Measurements from ENCODE around the gene BCAR1. TPM values are rescaled to one million over a fixed set of nuclear protein-coding genes. Genes with fewer than 3 reads are reported as not detected.

Gene BCAR1
- total RNA-seq, 4 donors from 2014 or later = 26.5 to 39.2 (median 30.9) TPM

DNA sequence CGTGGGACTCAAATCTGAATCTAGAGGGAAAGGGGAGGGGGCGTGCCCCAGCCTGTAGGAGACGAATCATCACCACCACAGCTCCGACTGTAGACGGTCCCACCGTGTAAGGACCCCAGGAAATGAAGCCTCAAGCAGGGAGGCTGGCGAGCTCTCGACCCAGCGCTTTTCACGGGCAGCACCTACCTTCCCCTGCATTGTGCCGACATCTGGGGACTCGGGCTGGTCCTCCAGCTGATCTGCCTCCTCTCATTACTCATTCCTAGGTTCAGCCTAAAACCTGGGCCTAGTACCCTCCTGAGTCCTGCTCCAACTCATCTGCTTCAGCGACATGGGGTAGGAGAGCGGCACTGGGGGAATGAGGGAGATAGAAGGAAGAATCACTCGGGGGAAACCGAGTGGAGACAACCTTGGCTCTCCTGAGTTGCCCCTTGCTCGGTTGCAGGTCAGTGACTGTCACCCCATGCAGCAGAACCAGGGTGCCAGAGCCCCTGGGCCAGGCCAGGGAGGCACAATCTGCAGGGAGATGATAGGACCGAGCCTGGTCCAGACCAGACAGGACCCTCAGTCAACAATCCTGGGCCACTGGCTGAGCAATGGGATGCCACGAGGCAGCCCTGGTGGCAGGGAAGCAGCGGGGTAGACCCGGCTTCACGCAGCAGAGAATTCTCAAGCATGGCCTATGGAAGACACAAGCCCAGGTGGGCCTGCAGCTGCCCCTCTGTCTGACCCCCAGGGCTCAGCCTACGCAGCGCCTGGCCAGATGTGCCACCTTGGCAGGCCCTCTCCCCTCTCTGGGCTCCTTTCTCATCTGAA is 833 bp upstream of the BCAR1 start:
- H3K27ac ChIP-seq = peak overlapping the region; percentile 90
- H3K4me1 ChIP-seq = peaks cover 93% of the 10 kb centered on the region
- DNase-seq (ENCODE audit: low spot score in 2 of 2) = no peak
- TF ChIP-seq POLR2AphosphoS5 (IDR thresholded peaks at IDR 0.05) (no peak), POLR2A (IDR thresholded peaks at IDR 0.05) (no peak), EP300 (IDR thresholded peaks at IDR 0.05) (no peak)
- TF ChIP-seq, protein P1, sequence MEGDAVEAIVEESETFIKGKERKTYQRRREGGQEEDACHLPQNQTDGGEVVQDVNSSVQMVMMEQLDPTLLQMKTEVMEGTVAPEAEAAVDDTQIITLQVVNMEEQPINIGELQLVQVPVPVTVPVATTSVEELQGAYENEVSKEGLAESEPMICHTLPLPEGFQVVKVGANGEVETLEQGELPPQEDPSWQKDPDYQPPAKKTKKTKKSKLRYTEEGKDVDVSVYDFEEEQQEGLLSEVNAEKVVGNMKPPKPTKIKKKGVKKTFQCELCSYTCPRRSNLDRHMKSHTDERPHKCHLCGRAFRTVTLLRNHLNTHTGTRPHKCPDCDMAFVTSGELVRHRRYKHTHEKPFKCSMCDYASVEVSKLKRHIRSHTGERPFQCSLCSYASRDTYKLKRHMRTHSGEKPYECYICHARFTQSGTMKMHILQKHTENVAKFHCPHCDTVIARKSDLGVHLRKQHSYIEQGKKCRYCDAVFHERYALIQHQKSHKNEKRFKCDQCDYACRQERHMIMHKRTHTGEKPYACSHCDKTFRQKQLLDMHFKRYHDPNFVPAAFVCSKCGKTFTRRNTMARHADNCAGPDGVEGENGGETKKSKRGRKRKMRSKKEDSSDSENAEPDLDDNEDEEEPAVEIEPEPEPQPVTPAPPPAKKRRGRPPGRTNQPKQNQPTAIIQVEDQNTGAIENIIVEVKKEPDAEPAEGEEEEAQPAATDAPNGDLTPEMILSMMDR (IDR thresholded peaks at IDR 0.05) = no peak
- 59% methylated on average over 18 of the region's 24 CpGs for WGBS
- H3K27me3 ChIP-seq = no peaks in the 10 kb centered on the region
- H3K4me3 ChIP-seq = peak overlapping the region; percentile 82
- H3K36me3 ChIP-seq = no peaks in the 10 kb centered on the region
- no peaks in the 10 kb centered on the region for H3K9me3 ChIP-seq

DNA sequence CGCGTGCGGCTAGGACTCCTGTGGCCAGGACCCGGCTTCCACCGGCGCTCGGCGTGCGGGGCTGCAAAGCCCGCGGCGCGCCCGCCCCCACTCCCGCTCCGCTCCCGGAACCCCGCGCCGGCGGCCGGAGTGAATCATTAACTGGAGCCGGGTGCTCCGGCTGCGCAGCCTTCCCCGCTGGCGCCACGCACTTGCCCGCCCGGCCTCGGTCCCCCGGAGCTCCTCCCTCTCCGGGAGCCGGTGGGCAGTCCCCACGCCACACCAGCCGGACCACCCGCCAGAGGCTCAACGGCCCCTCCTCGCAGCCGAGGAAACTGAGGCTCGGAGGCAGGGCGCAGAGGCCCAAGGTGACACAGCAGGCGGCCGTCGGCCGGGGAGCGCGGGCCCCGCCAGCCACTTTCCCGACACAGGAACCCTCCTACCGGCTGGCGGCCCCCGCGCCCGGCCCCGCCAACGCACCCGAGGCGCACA is 580 bp downstream of the BCAR1 start:
- 3% methylated on average over 8 of the region's 59 CpGs for WGBS
- no peaks in the 10 kb centered on the region for H3K9me3 ChIP-seq
- no peaks in the 10 kb centered on the region for H3K27me3 ChIP-seq
- H3K4me1 ChIP-seq = peaks cover 93% of the 10 kb centered on the region
- peak overlapping the region; percentile 82 for H3K4me3 ChIP-seq
- DNase-seq (ENCODE audit: low spot score in 2 of 2) = no peak
- TF ChIP-seq, protein P1 (IDR thresholded peaks at IDR 0.05) = no peak
- no peak for TF ChIP-seq POLR2A (IDR thresholded peaks at IDR 0.05)
- TF ChIP-seq POLR2AphosphoS5 (IDR thresholded peaks at IDR 0.05) = no peak
- no peak for TF ChIP-seq EP300 (IDR thresholded peaks at IDR 0.05)
- H3K36me3 ChIP-seq = no peaks in the 10 kb centered on the region
- H3K27ac ChIP-seq = peak overlapping the region; percentile 90

DNA sequence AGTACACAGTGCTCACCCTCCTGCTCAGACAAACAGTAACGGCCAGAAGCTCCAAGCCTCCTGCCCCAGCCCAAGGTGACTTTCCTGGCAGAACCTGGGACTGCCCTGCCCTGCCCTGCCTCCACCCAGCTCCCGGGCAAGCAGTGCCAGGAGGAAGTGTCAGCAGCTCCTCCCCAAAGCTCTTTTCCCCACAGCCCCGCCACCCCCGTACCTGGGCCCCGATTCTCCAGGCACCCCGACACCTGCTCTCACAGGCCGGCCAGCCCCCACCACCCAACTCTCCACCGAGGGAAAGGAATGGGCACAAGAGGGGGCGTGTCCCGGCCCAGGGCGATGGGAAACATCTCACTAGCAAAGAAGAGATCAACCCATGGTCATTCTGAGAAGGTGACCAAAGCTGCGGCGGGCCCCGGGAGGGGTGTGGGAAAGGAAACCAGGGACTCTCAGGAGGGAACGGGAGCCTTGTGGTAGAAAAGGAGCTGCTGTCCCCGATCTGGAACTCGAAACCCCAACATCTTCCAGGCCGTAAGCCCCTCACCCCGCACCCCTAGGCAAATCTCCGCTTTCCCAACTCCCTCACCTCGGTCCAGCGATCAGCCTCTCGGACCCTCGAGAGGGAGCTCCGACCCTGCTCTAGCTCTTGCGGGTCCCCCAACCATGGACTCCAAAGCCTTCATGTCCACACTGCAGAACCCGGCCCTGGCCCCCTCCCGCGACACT is 1.2 kb downstream of the BCAR1 start:
- DNase-seq (ENCODE audit: low spot score in 2 of 2) = no peak
- H3K27ac ChIP-seq = peak overlapping the region; percentile 90
- WGBS = 5% methylated on average over 23 of the region's 29 CpGs

GRCh38 chr16:75249441-75249840 is 2.0 kb downstream of the BCAR1 start:
- 58% methylated on average over 5 of the region's 5 CpGs for WGBS
- no peak for DNase-seq (ENCODE audit: low spot score in 2 of 2)
- Histone ChIP-seq H3K4me1 (peaks cover 93% of the 10 kb centered on the region), H3K4me3 (peak overlapping the region; percentile 82), H3K27ac (peak overlapping the region; percentile 90), H3K27me3 (no peaks in the 10 kb centered on the region), H3K36me3 (no peaks in the 10 kb centered on the region), H3K9me3 (no peaks in the 10 kb centered on the region)
- TF ChIP-seq EP300 (IDR thresholded peaks at IDR 0.05) = no peak
- TF ChIP-seq, protein P1 (IDR thresholded peaks at IDR 0.05) = no peak
- TF ChIP-seq POLR2A (IDR thresholded peaks at IDR 0.05) = no peak
- no peak for TF ChIP-seq POLR2AphosphoS5 (IDR thresholded peaks at IDR 0.05)

More for the DNA sequence above, 1.2 kb downstream of the BCAR1 start:
- peak overlapping the region; percentile 82 for H3K4me3 ChIP-seq
- no peaks in the 10 kb centered on the region for H3K27me3 ChIP-seq
- no peaks in the 10 kb centered on the region for H3K9me3 ChIP-seq
- H3K36me3 ChIP-seq = no peaks in the 10 kb centered on the region
- TF ChIP-seq, protein P1 (IDR thresholded peaks at IDR 0.05) = no peak
- TF ChIP-seq EP300 (IDR thresholded peaks at IDR 0.05) (no peak), POLR2AphosphoS5 (IDR thresholded peaks at IDR 0.05) (no peak), POLR2A (IDR thresholded peaks at IDR 0.05) (no peak)
- peaks cover 93% of the 10 kb centered on the region for H3K4me1 ChIP-seq

Measured in suprapubic skin (tissue), 4 donors.